Erythroblast (primary cell): ENCODE measurements around the gene PHACTR2.

ENCODE experiments used
- GATA1 ChIP-seq: IDR thresholded peaks from 2 replicates; pipeline ENCODE4 v1.6.1; 2011; ENCODE audit warnings: low read depth, mild to moderate bottlenecking, control low read depth, low read length, moderate library complexity
- POLR2A ChIP-seq: IDR thresholded peaks from 2 replicates; pipeline ENCODE4 v1.6.1; 2011; ENCODE audit warnings: mild to moderate bottlenecking, low read length

DNA sequence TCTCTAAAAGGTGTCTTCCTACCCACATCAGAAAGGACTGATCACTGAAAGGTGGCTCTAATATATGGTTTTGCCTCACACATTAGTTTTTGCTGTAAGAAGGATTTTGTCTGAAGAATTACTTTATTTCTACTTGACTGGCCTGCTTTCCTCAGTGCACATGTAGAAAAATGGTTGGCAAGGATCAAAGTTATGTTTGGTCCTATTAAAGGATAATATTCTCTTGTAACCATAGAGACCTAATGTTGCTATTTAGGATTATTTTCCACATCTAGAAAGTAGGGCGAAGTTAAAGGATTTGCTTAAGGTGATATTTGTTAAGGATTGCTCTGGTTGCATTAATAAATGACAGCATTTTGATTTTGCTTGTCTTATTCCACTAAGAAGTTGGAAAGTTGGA, 40.7 kb downstream of the PHACTR2 start:
- TF ChIP-seq POLR2A (no peak), GATA1 (no peak)
